Cardiac muscle cell (in vitro differentiated cells and primary cell): ENCODE data around the gene LRRC47. TPM values are rescaled to one million over a fixed set of nuclear protein-coding genes. Genes with fewer than 3 reads are reported as not detected.

ENCODE experiments used
- DNase-seq, 2 donors: peaks; one replicate each; pipeline versions ENCODE4 v3.0.0 to v3.0.0-alpha.2; 2010 to 2017; ENCODE audit warnings: low read depth in 1 of 2, low spot score in 1 of 2
- H3K27ac ChIP-seq: fragments of 200-600 bp; sonication (generic); 2 replicates; pipeline ENCODE4 v1.5.1; 2016
- H3K27me3 ChIP-seq: fragments of 200-600 bp; sonication (generic); 2 replicates; pipeline ENCODE4 v1.6.0; 2016; ENCODE audit warnings: control low read depth
- H3K36me3 ChIP-seq: fragments of 200-600 bp; sonication (generic); 2 replicates; pipeline ENCODE4 v1.5.1; 2016; ENCODE audit warnings: control low read depth
- H3K4me1 ChIP-seq: fragments of 200-600 bp; sonication (generic); 2 replicates; pipeline ENCODE4 v1.8.1; 2017; ENCODE audit warnings: low read depth, mild to moderate bottlenecking, mixed run types
- H3K4me3 ChIP-seq: fragments of 200-600 bp; sonication (generic); 2 replicates; pipeline ENCODE4 v1.5.1; 2016; ENCODE audit warnings: mild to moderate bottlenecking
- H3K9me3 ChIP-seq: fragments of 200-600 bp; sonication (generic); 2 replicates; pipeline ENCODE4 v1.5.1; 2017; ENCODE audit warnings: low read depth, mild to moderate bottlenecking, control low read depth
- polyA plus RNA-seq: library from polyadenylated mRNA; unstranded; fragments of >200 nt; fragmentation: Nextera tagmentation; extraction: Ambion mirVana; gene quantifications from 2 replicates; pipeline ENCODE4 v1.2.1, GENCODE V29; 2016
- total RNA-seq: library from RNA; depleted of rRNA; stranded (reverse); fragments of >200 nt; gene quantifications from 2 replicates; pipeline ENCODE4 v1.2.3, GENCODE V29; 2016
- TF ChIP-seq, protein P1 (sequence below): IDR thresholded peaks from 2 replicates; pipeline ENCODE4 v1.5.1; 2012; ENCODE audit warnings: low read depth, mild to moderate bottlenecking, low read length

LRRC47 gene
- total and polyA plus RNA-seq, 2 experiments from 2014 or later: 61.5 to 67.5 TPM

DNA sequence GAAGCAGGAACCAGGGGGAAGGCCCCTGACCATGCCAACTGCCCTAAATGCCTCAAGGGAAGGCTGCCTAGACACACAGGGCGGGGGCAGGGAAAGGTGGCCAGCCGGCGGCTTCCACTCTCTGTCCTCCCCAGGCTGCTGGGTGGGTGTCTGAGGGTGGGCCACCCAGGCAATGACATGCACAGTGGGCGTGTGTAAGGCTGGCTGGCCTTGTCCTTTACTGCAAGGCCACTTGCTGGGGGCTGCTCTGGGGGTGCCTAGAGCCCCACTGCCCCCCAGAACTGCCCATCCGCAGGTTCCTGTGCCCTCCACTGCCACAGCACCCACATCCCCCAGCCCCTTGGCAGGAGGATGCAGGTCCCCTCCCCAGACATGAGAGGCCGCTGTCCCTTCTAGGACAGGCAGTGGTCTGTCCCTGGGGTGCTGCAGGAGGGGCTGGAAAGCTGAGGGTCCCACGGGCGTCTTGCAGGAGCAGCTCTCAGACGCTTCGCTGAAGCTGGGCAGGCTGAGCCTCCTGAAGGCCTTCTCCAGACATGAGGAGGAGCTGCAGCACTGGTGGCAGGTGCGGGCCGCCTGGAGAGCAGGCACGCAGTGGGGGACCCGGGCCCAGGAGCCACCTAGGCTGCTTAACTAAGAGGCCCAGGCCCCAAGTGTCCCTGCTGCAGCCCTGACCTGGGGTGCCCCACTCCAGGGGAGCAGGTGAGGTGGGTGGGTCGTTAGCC is 34.0 kb downstream of the LRRC47 start:
- Histone ChIP-seq H3K36me3 (no peaks in the 10 kb centered on the region), H3K4me1 (no peaks in the 10 kb centered on the region), H3K27ac (no peak overlapping the region), H3K9me3 (no peaks in the 10 kb centered on the region), H3K27me3 (peaks cover 3% of the 10 kb centered on the region), H3K4me3 (no peak overlapping the region)
- TF ChIP-seq, protein P1, sequence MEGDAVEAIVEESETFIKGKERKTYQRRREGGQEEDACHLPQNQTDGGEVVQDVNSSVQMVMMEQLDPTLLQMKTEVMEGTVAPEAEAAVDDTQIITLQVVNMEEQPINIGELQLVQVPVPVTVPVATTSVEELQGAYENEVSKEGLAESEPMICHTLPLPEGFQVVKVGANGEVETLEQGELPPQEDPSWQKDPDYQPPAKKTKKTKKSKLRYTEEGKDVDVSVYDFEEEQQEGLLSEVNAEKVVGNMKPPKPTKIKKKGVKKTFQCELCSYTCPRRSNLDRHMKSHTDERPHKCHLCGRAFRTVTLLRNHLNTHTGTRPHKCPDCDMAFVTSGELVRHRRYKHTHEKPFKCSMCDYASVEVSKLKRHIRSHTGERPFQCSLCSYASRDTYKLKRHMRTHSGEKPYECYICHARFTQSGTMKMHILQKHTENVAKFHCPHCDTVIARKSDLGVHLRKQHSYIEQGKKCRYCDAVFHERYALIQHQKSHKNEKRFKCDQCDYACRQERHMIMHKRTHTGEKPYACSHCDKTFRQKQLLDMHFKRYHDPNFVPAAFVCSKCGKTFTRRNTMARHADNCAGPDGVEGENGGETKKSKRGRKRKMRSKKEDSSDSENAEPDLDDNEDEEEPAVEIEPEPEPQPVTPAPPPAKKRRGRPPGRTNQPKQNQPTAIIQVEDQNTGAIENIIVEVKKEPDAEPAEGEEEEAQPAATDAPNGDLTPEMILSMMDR: no peak
- no peak for DNase-seq

DNA sequence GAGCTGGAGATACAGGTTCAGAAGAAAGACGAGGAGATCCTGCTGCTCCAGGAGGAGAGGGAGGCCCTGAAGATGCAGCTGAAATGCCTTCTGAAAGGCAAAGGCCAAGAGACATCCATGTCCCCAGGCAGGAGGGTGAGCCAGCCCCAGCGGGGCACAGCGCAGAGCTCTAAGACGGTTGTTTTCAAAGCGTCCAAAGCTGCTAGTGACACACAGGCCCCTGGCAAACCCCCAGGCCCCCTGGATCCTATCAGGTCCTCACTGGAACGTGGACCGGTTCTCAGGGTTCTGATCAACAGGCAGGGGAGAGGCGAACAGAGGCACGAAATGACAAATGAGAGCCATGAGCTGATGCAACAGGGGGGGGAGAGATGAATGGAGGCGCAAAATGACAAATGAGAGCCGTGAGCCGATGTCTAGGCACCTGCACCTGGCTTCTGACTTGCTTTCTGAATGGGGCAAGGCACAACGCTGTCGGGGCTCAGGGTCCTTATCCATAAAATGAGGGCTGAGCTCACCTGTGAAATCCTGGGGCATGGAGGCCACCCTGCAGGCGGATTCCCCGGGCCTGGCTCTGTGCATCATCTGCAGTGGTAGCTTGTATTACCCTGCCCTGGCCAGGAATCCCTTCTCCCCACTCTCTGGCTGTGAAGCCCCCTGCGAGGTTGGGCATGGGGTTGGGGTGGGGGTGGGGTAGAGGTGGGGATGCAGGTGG is 34.8 kb downstream of the LRRC47 start:
- H3K4me3 ChIP-seq: no peak overlapping the region
- TF ChIP-seq, protein P1: no peak
- no peaks in the 10 kb centered on the region for H3K9me3 ChIP-seq
- H3K27ac ChIP-seq: no peak overlapping the region
- H3K36me3 ChIP-seq: no peaks in the 10 kb centered on the region
- DNase-seq: no peak
- peaks cover 3% of the 10 kb centered on the region for H3K27me3 ChIP-seq
- no peaks in the 10 kb centered on the region for H3K4me1 ChIP-seq

DNA sequence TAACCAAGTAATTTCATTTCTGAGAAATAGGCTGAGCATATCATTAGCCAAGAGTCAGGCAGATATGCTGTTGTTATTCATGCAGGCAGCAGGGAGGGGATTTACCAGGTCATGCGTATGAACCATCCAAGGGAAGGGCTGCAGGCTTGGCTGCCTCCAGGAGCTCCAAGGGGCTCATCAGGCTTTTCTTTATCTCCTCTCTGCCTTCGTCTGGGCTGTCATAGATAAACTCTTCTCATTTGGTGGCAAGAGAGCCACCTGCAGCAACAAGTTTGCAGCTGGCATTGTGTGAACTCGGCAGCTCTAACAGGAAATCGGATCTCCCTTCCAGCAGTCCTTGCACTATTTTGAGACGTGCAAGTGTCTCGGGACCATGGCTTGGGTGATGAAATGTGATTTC is 36.5 kb downstream of the LRRC47 start:
- Histone ChIP-seq H3K27ac (no peak overlapping the region), H3K36me3 (no peaks in the 10 kb centered on the region), H3K4me1 (no peaks in the 10 kb centered on the region), H3K4me3 (no peak overlapping the region), H3K27me3 (peaks cover 6% of the 10 kb centered on the region), H3K9me3 (no peaks in the 10 kb centered on the region)
- TF ChIP-seq, protein P1: no peak
- DNase-seq: no peak

DNA sequence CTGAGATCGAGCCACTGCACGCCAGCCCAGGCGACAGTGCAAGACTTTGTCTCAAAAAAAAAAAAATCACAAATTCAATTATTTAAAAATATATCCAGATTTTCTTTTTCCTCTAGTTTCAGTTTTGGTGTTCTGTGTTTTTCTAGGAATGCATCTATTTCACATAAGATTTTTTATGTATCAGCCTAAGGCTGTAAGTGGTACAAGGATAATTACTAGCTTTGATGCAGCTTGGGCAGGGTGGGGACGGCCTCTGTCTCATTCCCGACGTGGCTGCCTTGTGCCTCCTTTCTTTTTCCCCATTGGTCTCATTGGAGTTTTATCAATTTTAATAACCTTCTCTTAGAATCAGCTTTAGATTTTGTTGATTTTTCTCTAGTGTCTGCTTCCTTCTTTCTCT is 37.1 kb downstream of the LRRC47 start:
- H3K4me1 ChIP-seq: no peaks in the 10 kb centered on the region
- no peaks in the 10 kb centered on the region for H3K9me3 ChIP-seq
- no peaks in the 10 kb centered on the region for H3K36me3 ChIP-seq
- DNase-seq: no peak
- peaks cover 6% of the 10 kb centered on the region for H3K27me3 ChIP-seq
- no peak overlapping the region for H3K27ac ChIP-seq
- no peak overlapping the region for H3K4me3 ChIP-seq
- TF ChIP-seq, protein P1: no peak

DNA sequence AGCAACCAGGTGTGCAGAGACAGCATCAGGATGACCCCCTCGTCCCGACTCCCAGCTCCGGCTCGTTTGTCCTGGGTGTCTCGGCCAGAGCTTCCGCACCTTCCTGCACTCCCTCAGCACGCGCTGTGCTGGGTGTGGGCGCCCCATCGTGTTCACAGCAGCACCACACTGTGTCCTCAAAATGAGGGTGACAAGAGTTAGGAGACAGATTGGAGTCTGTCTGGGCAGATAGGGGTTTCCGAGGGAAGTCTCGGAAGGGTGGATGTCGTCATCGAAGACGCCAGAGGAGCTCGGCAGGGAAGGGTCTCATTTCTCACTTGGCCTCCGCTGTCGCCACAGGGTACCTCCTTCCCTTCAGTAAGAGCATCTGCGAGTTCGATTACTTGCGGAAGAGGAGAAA is 39.9 kb downstream of the LRRC47 start:
- no peak for DNase-seq
- Histone ChIP-seq H3K9me3 (no peaks in the 10 kb centered on the region), H3K4me3 (no peak overlapping the region), H3K4me1 (no peaks in the 10 kb centered on the region), H3K36me3 (no peaks in the 10 kb centered on the region), H3K27ac (no peak overlapping the region), H3K27me3 (peaks cover 6% of the 10 kb centered on the region)
- TF ChIP-seq, protein P1: no peak
